Sigmoid colon (tissue), 7 donors: ENCODE measurements around the gene RNFT2. TPM values are rescaled to one million over a fixed set of nuclear protein-coding genes. Genes with fewer than 3 reads are reported as not detected.

ENCODE experiments used
- DNase-seq: peaks from one replicate; pipeline ENCODE4 v3.0.0-alpha.2; 2019
- H3K27ac ChIP-seq, 4 donors: fragments of 200-600 bp; sonication (generic); one replicate each; pipeline ENCODE4 v1.5.1; 2016 to 2019; ENCODE audit warnings: mild to moderate bottlenecking in 1 of 4
- H3K27me3 ChIP-seq, 3 donors: fragments of 200-600 bp; sonication (generic); one replicate each; pipeline ENCODE4 v1.5.1; 2019; ENCODE audit warnings: mild to moderate bottlenecking in 1 of 3
- H3K36me3 ChIP-seq, 4 donors: fragments of 200-600 bp; sonication (generic); one replicate each; pipeline ENCODE4 v1.5.1; 2016 to 2019
- H3K4me1 ChIP-seq, 4 donors: fragments of 200-600 bp; sonication (generic); one replicate each; pipeline ENCODE4 v1.5.1; 2017 to 2019
- H3K4me3 ChIP-seq, 4 donors: fragments of 200-600 bp; sonication (generic); one replicate each; pipeline ENCODE4 v1.5.1; 2017 to 2019; ENCODE audit warnings: mild to moderate bottlenecking in 2 of 4, moderate library complexity in 1 of 4
- H3K9me3 ChIP-seq, 4 donors: fragments of 200-600 bp in 3 of 4; sonication (generic) in 3 of 4; one replicate each; pipeline versions ENCODE4 v1.5.1 to v1.6.1; 2013 to 2019
- EP300 ChIP-seq, 4 donors: sonication (generic); formaldehyde crosslinking; IDR thresholded peaks; one replicate each; pipeline ENCODE4 v1.6.1; 2017; ENCODE audit warnings: antibody characterized with exemption in 4 of 4
- POLR2A ChIP-seq, 2 donors: fragments of 450-650 bp; IDR thresholded peaks; one replicate each; pipeline ENCODE4 v1.6.1; 2016; ENCODE audit warnings: antibody characterized with exemption in 2 of 2, mild to moderate bottlenecking in 2 of 2, moderate library complexity in 2 of 2
- POLR2AphosphoS5 ChIP-seq, 4 donors: sonication (generic); formaldehyde crosslinking; IDR thresholded peaks; one replicate each; pipeline ENCODE4 v1.6.1; 2017; ENCODE audit warnings: antibody characterized with exemption in 4 of 4
- WGBS, 2 donors: extraction: QIAGEN DNeasy Blood & Tissue Kit; methylation state at CpG; one replicate each; pipeline ENCODE4 v1.1.7; 2013; 5-methylcytosine and 5-hydroxymethylcytosine counted together
- intact Hi-C: fragments of 100-400 bp; cut with DNase I; formaldehyde crosslinking; loops from one replicate; pipeline ENCODE4 v1.15.1; 2023
- polyA plus RNA-seq, 3 donors: library from polyadenylated mRNA; stranded (reverse); fragments of 200-250 nt; gene quantifications; one replicate each; pipeline ENCODE4 v1.2.3, GENCODE V29; 2013
- total RNA-seq, 4 donors: library from RNA; depleted of rRNA; stranded (reverse); fragments of >200 nt; gene quantifications; one replicate each; pipeline ENCODE4 v1.1.0, GENCODE V29; 2016
- TF ChIP-seq, protein P1 (sequence below), 4 experiments: fragments of 450-650 bp in 3 of 4; fragments of 200-600 bp in 1 of 4; IDR thresholded peaks; one replicate each; pipeline ENCODE4 v1.5.1; 2016 to 2019; ENCODE audit warnings: antibody characterized with exemption in 4 of 4, mild to moderate bottlenecking in 3 of 4, moderate library complexity in 2 of 4
- donor health status: healthy with polysubstance abuse.
- donor health status: Bipolar disorder and iron deficiency.
- donor health status: healthy.

The RNFT2 gene
- total and polyA plus RNA-seq, 7 donors, result 0.36 to 4.3 (median 1.1) TPM

- H3K9me3 ChIP-seq, result no peaks in the 10 kb centered on the region
- TF ChIP-seq, protein P1, sequence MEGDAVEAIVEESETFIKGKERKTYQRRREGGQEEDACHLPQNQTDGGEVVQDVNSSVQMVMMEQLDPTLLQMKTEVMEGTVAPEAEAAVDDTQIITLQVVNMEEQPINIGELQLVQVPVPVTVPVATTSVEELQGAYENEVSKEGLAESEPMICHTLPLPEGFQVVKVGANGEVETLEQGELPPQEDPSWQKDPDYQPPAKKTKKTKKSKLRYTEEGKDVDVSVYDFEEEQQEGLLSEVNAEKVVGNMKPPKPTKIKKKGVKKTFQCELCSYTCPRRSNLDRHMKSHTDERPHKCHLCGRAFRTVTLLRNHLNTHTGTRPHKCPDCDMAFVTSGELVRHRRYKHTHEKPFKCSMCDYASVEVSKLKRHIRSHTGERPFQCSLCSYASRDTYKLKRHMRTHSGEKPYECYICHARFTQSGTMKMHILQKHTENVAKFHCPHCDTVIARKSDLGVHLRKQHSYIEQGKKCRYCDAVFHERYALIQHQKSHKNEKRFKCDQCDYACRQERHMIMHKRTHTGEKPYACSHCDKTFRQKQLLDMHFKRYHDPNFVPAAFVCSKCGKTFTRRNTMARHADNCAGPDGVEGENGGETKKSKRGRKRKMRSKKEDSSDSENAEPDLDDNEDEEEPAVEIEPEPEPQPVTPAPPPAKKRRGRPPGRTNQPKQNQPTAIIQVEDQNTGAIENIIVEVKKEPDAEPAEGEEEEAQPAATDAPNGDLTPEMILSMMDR (IDR thresholded peaks at IDR 0.05), result no peak
- no peak for TF ChIP-seq EP300 (IDR thresholded peaks at IDR 0.05)
- TF ChIP-seq POLR2AphosphoS5 (IDR thresholded peaks at IDR 0.05), result no peak
- no peak for TF ChIP-seq POLR2A (IDR thresholded peaks at IDR 0.05)
- 80 to 81% methylated on average over 5 of the region's 5 CpGs for WGBS, 2 donors
- intact Hi-C loops, result no loop called here
- H3K36me3 ChIP-seq, result no peaks in the 10 kb centered on the region
- H3K27me3 ChIP-seq, result no peaks in the 10 kb centered on the region
- H3K27ac ChIP-seq, result no peak overlapping the region
- H3K4me3 ChIP-seq, result no peak overlapping the region
- DNase-seq, result no peak
- no peaks in the 10 kb centered on the region for H3K4me1 ChIP-seq
Measured at GRCh38 chr12:116765271-116765670, 27.2 kb downstream of the RNFT2 start.

DNA sequence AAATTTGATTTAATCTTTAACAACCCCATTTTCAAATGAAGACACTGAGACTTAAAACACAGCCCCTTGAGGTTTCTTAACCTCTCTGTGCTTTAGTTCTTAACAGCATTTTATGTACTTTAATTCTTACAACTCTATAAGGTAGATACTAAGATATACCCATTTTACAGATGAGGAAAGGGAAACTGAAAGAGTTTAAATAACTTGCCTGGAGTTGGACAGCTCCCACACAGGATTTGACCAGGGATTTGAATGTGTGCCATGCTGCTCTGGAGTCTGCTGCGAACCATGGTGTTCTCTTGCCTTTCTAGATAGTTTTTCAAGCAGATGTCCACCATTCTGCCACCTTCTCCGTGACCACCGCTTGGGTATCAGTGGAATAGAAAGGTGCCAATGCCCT is 28.2 kb downstream of the RNFT2 start:
- DNase-seq, result no peak
- TF ChIP-seq EP300 (IDR thresholded peaks at IDR 0.05), result no peak
- no peak for TF ChIP-seq POLR2A (IDR thresholded peaks at IDR 0.05)
- TF ChIP-seq POLR2AphosphoS5 (IDR thresholded peaks at IDR 0.05), result no peak
- TF ChIP-seq, protein P1 (IDR thresholded peaks at IDR 0.05), result no peak
- Histone ChIP-seq H3K27ac (no peak overlapping the region), H3K9me3 (no peaks in the 10 kb centered on the region), H3K27me3 (no peaks in the 10 kb centered on the region), H3K4me3 (no peak overlapping the region), H3K4me1 (no peaks in the 10 kb centered on the region), H3K36me3 (no peaks in the 10 kb centered on the region)
- 95 to 97% methylated on average over 3 of the region's 3 CpGs for WGBS, 2 donors
- intact Hi-C loops, result no loop called here

- no peak overlapping the region for H3K4me3 ChIP-seq
- H3K27ac ChIP-seq, result no peak overlapping the region
- intact Hi-C loops, result no loop called here
- no peaks in the 10 kb centered on the region for H3K27me3 ChIP-seq
- TF ChIP-seq, protein P1 (IDR thresholded peaks at IDR 0.05), result no peak
- TF ChIP-seq POLR2AphosphoS5 (IDR thresholded peaks at IDR 0.05) (no peak), EP300 (IDR thresholded peaks at IDR 0.05) (no peak), POLR2A (IDR thresholded peaks at IDR 0.05) (no peak)
- H3K4me1 ChIP-seq, result no peaks in the 10 kb centered on the region
- 94 to 96% methylated on average over 3 of the region's 3 CpGs for WGBS, 2 donors
- H3K9me3 ChIP-seq, result no peaks in the 10 kb centered on the region
- DNase-seq, result no peak
- no peaks in the 10 kb centered on the region for H3K36me3 ChIP-seq
Measured at GRCh38 chr12:116766746-116767145, 28.6 kb downstream of the RNFT2 start.

- intact Hi-C loops, result no loop called here
- no peak for TF ChIP-seq EP300 (IDR thresholded peaks at IDR 0.05)
- TF ChIP-seq, protein P1 (IDR thresholded peaks at IDR 0.05), result no peak
- no peak for TF ChIP-seq POLR2A (IDR thresholded peaks at IDR 0.05)
- TF ChIP-seq POLR2AphosphoS5 (IDR thresholded peaks at IDR 0.05), result no peak
Measured at GRCh38 chr12:116771651-116772050, 33.5 kb downstream of the RNFT2 start.

GRCh38 chr12:116773276-116773731 is 35.2 kb downstream of the RNFT2 start:
- H3K36me3 ChIP-seq, result no peaks in the 10 kb centered on the region
- no peaks in the 10 kb centered on the region for H3K9me3 ChIP-seq
- H3K27ac ChIP-seq, result no peak overlapping the region
- no peak overlapping the region for H3K4me3 ChIP-seq
- H3K27me3 ChIP-seq, result no peaks in the 10 kb centered on the region
- intact Hi-C loops, result no loop called here
- no peaks in the 10 kb centered on the region for H3K4me1 ChIP-seq
- TF ChIP-seq, protein P1 (IDR thresholded peaks at IDR 0.05), result no peak
- TF ChIP-seq POLR2AphosphoS5 (IDR thresholded peaks at IDR 0.05), result no peak
- TF ChIP-seq POLR2A (IDR thresholded peaks at IDR 0.05), result no peak
- no peak for TF ChIP-seq EP300 (IDR thresholded peaks at IDR 0.05)
- 47 to 71% methylated on average over 4 of the region's 4 CpGs for WGBS, 2 donors
- no peak for DNase-seq

More at GRCh38 chr12:116771651-116772050, 33.5 kb downstream of the RNFT2 start:
- Histone ChIP-seq H3K9me3 (no peaks in the 10 kb centered on the region), H3K4me3 (no peak overlapping the region), H3K36me3 (no peaks in the 10 kb centered on the region), H3K4me1 (no peaks in the 10 kb centered on the region), H3K27ac (no peak overlapping the region), H3K27me3 (no peaks in the 10 kb centered on the region)
- DNase-seq, result no peak
- WGBS, 2 donors, result 80 to 84% methylated on average over 8 of the region's 8 CpGs
